Neuron (in vitro differentiated cells): ENCODE measurements around the gene SIPA1L2.
A peak's percentile ranks its signal among the peaks of the same experiment; 100 is the strongest.

Source experiments
- H2AFZ ChIP-seq: one replicate; pipeline ENCODE4 v1.6.1; 2013; ENCODE audit warnings: low read depth, mild to moderate bottlenecking, inconsistent platforms, low read length, moderate library complexity
- H3K27me3 ChIP-seq: one replicate; pipeline ENCODE4 v1.6.1; 2013; ENCODE audit warnings: low read length; ENCODE audit not compliant: insufficient read depth
- H3K36me3 ChIP-seq: one replicate; pipeline ENCODE4 v1.6.1; 2013; ENCODE audit warnings: low read length; ENCODE audit not compliant: insufficient read depth
- H3K4me1 ChIP-seq: one replicate; pipeline ENCODE4 v1.6.1; 2013; ENCODE audit warnings: low read length; ENCODE audit not compliant: insufficient read depth
- H3K4me3 ChIP-seq: 2 replicates; pipeline ENCODE4 v1.5.1; 2013; ENCODE audit warnings: mild to moderate bottlenecking, low read length, moderate library complexity
- H3K9me3 ChIP-seq: one replicate; pipeline ENCODE4 v1.6.1; 2013; ENCODE audit warnings: low read length

The SIPA1L2 gene, protein sequence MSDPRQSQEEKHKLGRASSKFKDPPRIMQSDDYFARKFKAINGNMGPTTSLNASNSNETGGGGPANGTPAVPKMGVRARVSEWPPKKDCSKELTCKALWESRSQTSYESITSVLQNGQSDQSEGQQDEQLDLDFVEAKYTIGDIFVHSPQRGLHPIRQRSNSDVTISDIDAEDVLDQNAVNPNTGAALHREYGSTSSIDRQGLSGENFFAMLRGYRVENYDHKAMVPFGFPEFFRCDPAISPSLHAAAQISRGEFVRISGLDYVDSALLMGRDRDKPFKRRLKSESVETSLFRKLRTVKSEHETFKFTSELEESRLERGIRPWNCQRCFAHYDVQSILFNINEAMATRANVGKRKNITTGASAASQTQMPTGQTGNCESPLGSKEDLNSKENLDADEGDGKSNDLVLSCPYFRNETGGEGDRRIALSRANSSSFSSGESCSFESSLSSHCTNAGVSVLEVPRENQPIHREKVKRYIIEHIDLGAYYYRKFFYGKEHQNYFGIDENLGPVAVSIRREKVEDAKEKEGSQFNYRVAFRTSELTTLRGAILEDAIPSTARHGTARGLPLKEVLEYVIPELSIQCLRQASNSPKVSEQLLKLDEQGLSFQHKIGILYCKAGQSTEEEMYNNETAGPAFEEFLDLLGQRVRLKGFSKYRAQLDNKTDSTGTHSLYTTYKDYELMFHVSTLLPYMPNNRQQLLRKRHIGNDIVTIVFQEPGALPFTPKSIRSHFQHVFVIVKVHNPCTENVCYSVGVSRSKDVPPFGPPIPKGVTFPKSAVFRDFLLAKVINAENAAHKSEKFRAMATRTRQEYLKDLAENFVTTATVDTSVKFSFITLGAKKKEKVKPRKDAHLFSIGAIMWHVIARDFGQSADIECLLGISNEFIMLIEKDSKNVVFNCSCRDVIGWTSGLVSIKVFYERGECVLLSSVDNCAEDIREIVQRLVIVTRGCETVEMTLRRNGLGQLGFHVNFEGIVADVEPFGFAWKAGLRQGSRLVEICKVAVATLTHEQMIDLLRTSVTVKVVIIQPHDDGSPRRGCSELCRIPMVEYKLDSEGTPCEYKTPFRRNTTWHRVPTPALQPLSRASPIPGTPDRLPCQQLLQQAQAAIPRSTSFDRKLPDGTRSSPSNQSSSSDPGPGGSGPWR (N-terminal part only)

DNA sequence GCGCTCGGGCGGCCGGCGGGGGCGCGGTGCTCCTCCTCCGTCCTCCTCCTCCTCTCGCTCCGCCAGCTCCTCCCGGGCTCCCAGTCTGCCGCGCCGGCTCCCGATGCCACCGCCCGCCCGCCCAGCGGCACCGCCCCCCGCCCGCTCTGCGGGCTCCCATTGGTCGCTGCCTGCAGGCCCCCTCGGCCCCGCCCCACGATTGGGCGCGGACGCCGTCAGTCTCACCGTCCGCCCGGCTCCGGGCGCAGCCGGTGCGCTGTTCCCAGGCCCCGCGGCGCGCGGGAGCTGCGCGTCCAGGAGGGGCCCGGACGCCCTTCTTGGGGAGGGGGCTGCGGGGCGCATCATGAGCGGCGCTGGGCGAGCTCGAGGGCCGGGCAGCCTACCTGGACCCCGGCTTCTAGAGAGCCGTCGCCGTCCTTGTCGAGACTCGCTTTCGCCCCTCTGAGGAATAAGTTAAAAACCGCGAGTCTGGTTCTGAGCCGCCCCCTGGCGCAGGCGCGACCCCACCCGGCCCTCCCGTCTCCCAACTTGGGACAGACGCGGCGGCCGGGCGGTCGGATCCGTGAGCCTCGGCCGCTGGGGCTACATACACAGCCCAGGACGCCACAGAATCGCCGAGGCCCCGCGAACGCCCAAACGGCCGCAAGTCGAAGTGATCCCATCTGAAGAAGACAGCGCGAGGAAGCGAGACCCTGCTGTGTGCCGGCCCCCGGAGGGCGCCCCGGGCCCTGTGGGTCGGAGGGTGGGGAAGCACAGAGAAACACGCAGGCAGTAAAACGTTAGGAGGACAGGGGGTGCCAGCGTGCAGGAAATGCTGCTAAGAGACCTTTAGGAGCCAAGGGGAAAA lies at the start of gene SIPA1L2:
Gene SIPA1L2, minus strand, starts transcription at position 87 of the 847 bp plus-strand sequence. CDS start 114,794 bp downstream, outside the sequence.
- Histone ChIP-seq H3K36me3 (no peaks in the 10 kb centered on the region), H3K9me3 (no peaks in the 10 kb centered on the region), H3K4me1 (peaks cover 28% of the 10 kb centered on the region), H2AFZ (peak within 1 kb of the TSS; percentile 50), H3K4me3 (peak within 1 kb of the TSS; percentile 99), H3K27me3 (no peaks in the 10 kb centered on the region)

DNA sequence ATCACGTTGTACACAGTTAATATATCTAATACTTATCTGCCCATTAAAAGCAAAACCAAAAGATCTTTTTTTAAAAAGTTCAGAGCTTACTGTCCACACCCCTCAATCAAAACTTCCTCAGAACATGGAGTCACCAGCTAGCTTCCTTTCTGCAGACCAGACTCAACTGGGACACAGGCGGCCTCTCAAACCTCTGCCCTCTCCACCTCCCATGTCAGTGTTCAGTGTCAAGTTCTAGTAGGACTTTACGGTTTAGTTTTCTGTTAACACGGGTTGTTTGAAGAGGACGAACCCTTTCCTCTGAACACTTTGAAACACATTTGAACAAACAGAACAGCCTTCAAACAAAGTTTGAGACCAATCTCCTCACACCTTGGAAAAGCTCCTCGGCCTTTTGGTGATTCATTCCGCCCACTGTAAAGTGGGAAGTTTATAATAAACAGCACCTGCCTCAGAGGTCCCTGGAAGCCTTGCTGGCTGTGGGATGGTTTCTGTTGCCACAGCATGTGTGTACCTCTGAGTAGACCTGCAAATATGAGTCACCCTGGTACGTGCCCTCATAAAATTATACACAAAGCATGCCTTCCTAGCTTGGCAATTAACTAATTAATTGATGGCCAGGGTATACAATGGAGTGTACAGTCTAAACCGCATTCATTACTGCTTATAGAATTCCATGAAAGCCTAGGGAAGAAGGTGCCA lies 48.4 kb upstream of the SIPA1L2 start:
- H3K36me3 ChIP-seq = no peaks in the 10 kb centered on the region
- H3K4me3 ChIP-seq = no peak overlapping the region
- no peaks in the 10 kb centered on the region for H3K9me3 ChIP-seq
- no peak overlapping the region for H2AFZ ChIP-seq
- H3K4me1 ChIP-seq = no peaks in the 10 kb centered on the region
- no peaks in the 10 kb centered on the region for H3K27me3 ChIP-seq

DNA sequence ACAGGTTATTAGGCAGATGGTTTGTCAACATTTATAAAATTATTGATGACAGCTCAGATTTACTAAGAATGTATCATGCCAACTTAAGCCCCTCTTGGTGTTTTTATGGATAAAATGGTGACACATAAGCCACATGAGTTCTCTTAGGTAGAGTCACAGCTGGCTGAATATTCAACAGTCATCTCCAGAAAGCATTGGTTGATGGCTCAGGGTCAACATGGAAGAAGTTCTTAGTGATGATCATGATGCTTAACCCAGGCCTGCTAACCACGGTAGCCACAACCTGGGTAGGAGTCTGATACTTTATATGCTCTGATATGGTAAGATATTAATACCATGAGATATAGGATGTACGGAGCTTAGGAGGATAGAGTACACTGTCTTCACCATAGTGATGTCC lies 46.4 kb upstream of the SIPA1L2 start:
- Histone ChIP-seq H3K4me3 (no peak overlapping the region), H3K4me1 (no peaks in the 10 kb centered on the region), H3K27me3 (no peaks in the 10 kb centered on the region)

DNA sequence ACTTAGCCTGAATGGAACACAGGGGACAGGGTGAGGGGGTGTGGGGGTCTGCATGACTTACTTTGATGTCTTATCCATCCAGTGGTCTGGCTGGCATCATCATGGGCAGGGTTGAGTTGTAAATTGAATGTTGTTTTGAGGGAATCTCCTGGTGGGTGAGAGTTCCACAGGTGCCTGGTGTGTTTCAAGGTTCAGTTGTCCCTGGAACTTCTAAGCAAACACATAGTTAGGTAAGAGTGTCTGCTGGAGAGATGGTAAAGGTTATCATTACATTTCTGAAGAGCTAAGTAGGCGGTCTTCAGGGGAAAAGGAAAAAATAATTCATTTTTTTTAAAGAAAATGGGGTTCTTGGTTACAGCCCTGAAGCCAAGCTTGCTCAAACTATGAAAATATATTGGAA lies 46.0 kb upstream of the SIPA1L2 start:
- Histone ChIP-seq H3K4me3 (no peak overlapping the region), H3K27me3 (no peaks in the 10 kb centered on the region), H2AFZ (no peak overlapping the region), H3K4me1 (no peaks in the 10 kb centered on the region), H3K9me3 (no peaks in the 10 kb centered on the region), H3K36me3 (no peaks in the 10 kb centered on the region)

More for the DNA sequence above, 46.4 kb upstream of the SIPA1L2 start:
- Histone ChIP-seq H2AFZ (no peak overlapping the region), H3K36me3 (no peaks in the 10 kb centered on the region), H3K9me3 (no peaks in the 10 kb centered on the region)

DNA sequence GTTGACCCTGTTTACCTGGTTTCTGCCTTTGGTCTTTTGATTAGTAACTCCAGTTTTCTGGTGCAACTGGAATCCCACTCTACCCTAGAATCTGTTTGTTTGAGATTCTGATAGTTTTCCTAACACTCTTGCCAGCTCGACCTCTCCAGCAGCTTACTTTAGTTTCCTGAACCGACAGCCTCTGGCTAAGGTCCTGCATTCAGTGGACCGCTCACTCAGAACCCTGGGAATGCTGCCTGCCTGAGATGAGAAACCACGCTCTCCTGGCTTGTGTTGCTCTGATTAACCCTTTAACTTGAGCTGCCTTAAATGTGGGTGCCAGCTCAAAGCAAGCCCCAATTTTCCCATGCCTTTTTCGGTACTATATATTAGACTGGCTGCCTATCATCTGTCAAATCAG lies 45.3 kb upstream of the SIPA1L2 start:
- H3K9me3 ChIP-seq = no peaks in the 10 kb centered on the region
- H3K4me3 ChIP-seq = no peak overlapping the region
- no peak overlapping the region for H2AFZ ChIP-seq
- H3K4me1 ChIP-seq = peaks cover 3% of the 10 kb centered on the region
- H3K27me3 ChIP-seq = no peaks in the 10 kb centered on the region
- H3K36me3 ChIP-seq = no peaks in the 10 kb centered on the region

DNA sequence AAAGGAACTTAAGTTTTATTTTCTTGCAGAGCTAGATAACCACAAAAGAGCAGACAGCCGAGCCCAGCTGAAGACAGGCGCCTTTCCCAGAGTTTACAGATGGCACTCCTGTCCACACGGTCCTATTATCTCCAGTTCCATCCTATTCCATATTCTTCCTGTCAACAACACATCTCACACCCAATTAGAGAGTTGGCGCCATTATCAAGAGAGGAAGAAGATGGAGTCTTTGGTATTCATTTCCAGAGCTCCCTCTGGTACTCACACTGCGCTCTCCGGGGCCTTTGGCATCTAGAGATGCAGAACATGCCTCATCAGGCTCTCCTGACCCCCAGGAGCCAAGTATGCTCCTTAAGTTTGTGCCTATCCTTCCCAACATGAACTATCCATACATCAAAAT lies 43.3 kb upstream of the SIPA1L2 start:
- no peak overlapping the region for H2AFZ ChIP-seq
- no peaks in the 10 kb centered on the region for H3K36me3 ChIP-seq
- peaks cover 6% of the 10 kb centered on the region for H3K4me1 ChIP-seq
- no peaks in the 10 kb centered on the region for H3K27me3 ChIP-seq
- no peak overlapping the region for H3K4me3 ChIP-seq
- no peaks in the 10 kb centered on the region for H3K9me3 ChIP-seq

DNA sequence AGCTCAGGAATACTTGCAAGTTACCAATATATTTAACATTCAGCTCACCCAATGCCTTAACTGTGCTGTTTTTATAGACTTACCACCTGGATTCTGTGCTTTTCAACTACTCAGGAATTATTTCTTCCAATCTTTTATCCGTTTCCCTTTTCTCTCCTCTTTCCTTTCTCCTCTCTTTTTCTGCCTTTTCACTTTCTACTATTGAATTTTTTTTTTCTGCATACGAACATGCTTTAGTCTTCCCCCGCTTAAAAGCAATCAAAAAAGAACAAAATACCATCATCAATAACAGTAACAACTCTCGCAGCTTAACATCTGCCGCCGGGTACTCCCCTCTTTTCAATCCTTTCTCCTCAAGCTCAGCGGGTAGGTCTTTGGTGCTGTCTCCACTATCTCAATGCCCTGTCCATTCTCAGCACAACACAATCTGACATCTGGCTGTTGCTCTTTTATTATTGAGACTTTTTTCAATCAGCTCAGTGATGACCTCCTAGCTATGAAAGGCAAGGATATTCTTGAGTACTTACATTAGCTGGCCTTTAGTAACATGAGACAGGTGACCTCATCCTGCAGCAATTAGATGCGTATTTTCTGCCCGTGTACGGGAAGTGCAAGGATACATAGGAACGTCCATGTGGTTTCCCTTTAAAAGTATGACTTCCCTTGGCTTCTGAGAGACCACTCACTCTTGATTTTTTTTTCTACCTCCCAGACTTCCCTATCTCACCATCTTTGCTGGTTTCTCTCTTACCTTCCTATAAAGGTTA lies 40.2 kb upstream of the SIPA1L2 start:
- Histone ChIP-seq H3K9me3 (no peaks in the 10 kb centered on the region), H3K4me3 (no peak overlapping the region), H3K27me3 (no peaks in the 10 kb centered on the region), H3K4me1 (peaks cover 6% of the 10 kb centered on the region), H3K36me3 (no peaks in the 10 kb centered on the region), H2AFZ (no peak overlapping the region)

DNA sequence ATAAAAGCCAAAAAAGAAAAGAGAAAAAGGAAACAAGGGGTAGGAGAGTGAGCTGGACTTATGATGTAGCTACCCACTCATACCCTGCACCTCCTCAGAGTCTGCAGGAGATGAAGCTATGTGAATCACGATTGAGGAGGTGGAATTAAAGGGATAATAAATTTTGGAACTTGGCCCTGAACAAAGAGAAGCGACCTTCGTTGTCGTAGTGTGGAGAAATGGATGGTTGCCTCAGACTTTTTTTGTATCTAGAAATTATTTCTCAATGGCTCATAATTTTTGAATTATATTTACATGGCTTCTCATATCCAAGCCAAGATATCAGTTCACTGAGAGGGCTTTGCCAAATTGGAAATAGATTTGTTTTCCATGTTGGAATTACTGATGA lies 37.8 kb upstream of the SIPA1L2 start:
- no peaks in the 10 kb centered on the region for H3K9me3 ChIP-seq
- H3K4me1 ChIP-seq = peaks cover 6% of the 10 kb centered on the region
- no peaks in the 10 kb centered on the region for H3K36me3 ChIP-seq
- no peaks in the 10 kb centered on the region for H3K27me3 ChIP-seq
- H2AFZ ChIP-seq = no peak overlapping the region
- H3K4me3 ChIP-seq = no peak overlapping the region

DNA sequence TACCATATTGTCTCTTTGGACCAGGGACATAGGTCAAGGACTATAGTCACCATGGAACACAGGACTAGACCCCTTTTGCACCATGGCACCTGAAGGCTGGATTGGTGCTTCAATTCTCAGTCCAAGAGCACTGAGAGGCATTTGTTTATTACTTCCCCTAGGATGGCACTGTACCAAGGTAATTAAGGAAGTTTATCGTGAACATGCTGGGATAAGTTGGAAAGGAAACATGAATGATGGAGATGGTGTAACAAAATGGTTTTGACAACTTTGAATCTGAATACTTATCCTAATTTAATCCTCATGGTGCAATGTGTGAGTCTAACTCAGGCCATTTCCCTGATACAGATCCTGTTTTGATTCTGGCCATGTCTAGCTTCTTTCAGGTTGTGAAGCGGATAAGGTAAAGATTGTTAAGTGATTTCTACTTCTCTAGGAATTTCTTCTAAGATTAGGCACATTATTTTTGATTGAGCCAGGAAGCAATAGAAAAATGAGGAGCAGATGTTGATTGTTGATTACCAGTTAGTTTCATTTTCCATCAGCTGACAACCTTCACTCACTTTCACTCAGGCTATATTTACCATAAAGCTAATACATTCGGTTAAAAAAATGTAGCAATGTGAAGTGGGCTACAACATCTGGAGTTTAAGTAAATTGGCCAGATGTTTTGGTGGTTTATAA lies 37.3 kb upstream of the SIPA1L2 start:
- Histone ChIP-seq H3K36me3 (no peaks in the 10 kb centered on the region), H2AFZ (no peak overlapping the region), H3K27me3 (no peaks in the 10 kb centered on the region), H3K4me3 (no peak overlapping the region), H3K9me3 (no peaks in the 10 kb centered on the region), H3K4me1 (peaks cover 6% of the 10 kb centered on the region)

DNA sequence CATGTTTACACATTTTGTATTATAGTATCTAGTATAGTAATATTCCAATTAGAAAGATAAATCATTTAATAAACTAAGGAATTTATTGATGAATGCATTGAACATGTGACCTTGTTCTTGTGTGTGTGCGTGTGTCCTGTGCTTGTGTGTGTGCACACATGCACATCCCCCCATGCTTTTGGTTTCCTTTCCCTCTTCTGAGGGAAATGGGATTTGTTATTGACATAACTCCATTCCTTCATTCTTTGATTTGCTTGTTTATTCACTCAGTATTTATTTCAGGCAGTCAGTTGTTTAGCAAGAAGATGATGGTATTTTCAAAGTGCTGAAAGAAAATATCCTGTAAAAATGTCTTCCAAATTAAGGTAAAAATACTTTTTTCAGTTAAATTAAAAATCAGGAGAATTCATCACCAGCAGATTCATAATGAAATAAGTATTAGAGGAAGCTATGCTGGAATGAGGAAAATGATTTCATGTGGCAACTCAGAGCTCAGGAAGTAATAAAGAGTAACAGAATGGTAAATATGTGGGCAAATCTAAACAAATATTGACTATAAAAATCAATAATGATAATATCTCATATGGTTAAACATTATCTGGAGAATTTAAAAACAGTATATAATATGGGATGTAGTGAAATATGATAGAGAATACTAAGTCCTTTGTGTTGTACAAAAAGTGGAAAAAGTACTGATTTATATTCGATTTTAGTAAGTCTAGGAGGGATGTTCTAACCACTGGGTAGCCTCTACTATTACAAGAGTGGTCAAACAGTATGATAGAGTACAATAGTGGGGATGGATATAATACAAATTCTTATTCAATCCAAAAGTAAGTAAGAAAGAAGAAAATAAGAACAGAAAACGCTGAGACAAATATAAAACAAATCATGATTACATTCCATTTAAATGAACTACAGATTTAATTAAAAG lies 35.2 kb upstream of the SIPA1L2 start:
- peaks cover 2% of the 10 kb centered on the region for H3K4me1 ChIP-seq
- no peak overlapping the region for H3K4me3 ChIP-seq
- no peaks in the 10 kb centered on the region for H3K36me3 ChIP-seq

More for the DNA sequence above, 35.2 kb upstream of the SIPA1L2 start:
- no peaks in the 10 kb centered on the region for H3K27me3 ChIP-seq
- H3K9me3 ChIP-seq = no peaks in the 10 kb centered on the region
- no peak overlapping the region for H2AFZ ChIP-seq
